ENCODE data around the gene C2orf92.

C2orf92 gene

GRCh38 chr2:97717613-97717995, 48.1 kb downstream of the C2orf92 start:
- in situ Hi-C loops (cut with MboI; ENCODE audit: low pct_unique_long_range_greater_than_20kb, low sequenced_read_pairs, unreplicated experiment): no loop called here
- no peak for TF ChIP-seq CTCF (IDR thresholded peaks at IDR 0.05; ENCODE audit: extremely low read depth, insufficient read depth, missing control alignments)
- DNase-seq (ENCODE audit: low spot score): no peak

- in situ Hi-C loops (cut with MboI; ENCODE audit: low pct_unique_long_range_greater_than_20kb, low sequenced_read_pairs, unreplicated experiment): no loop called here
- DNase-seq (ENCODE audit: low spot score): peak; percentile 73
- no peak for TF ChIP-seq CTCF (IDR thresholded peaks at IDR 0.05; ENCODE audit: extremely low read depth, insufficient read depth, missing control alignments)
These were observed 48.8 kb downstream of the C2orf92 start for GRCh38 chr2:97718051-97718882.

GRCh38 chr2:97718942-97719341, 49.4 kb downstream of the C2orf92 start:
- DNase-seq (ENCODE audit: low spot score): no peak
- in situ Hi-C loops (cut with MboI; ENCODE audit: low pct_unique_long_range_greater_than_20kb, low sequenced_read_pairs, unreplicated experiment): no loop called here

GRCh38 chr2:97719362-97720155, 50.0 kb downstream of the C2orf92 start:
- in situ Hi-C loops (cut with MboI; ENCODE audit: low pct_unique_long_range_greater_than_20kb, low sequenced_read_pairs, unreplicated experiment): no loop called here
- no peak for DNase-seq (ENCODE audit: low spot score)
- no peak for TF ChIP-seq CTCF (IDR thresholded peaks at IDR 0.05; ENCODE audit: extremely low read depth, insufficient read depth, missing control alignments)

More at GRCh38 chr2:97718942-97719341, 49.4 kb downstream of the C2orf92 start:
- no peak for TF ChIP-seq CTCF (IDR thresholded peaks at IDR 0.05; ENCODE audit: extremely low read depth, insufficient read depth, missing control alignments)

- in situ Hi-C loops (cut with MboI; ENCODE audit: low pct_unique_long_range_greater_than_20kb, low sequenced_read_pairs, unreplicated experiment): no loop called here
- no peak for TF ChIP-seq CTCF (IDR thresholded peaks at IDR 0.05; ENCODE audit: extremely low read depth, insufficient read depth, missing control alignments)
- DNase-seq (ENCODE audit: low spot score): no peak
These were observed 51.2 kb downstream of the C2orf92 start for GRCh38 chr2:97720746-97721145.

- no peak for DNase-seq (ENCODE audit: low spot score)
- in situ Hi-C loops (cut with MboI; ENCODE audit: low pct_unique_long_range_greater_than_20kb, low sequenced_read_pairs, unreplicated experiment): no loop called here
- no peak for TF ChIP-seq CTCF (IDR thresholded peaks at IDR 0.05; ENCODE audit: extremely low read depth, insufficient read depth, missing control alignments)
These were observed 52.7 kb downstream of the C2orf92 start for GRCh38 chr2:97722227-97722626.

Data from GM13977 (cell line).